Osteoblast (primary cell): ENCODE data around the gene KIF26B. TPM values are rescaled to one million over a fixed set of nuclear protein-coding genes. Genes with fewer than 3 reads are reported as not detected.

Source experiments
- DNase-seq: peaks from one replicate; pipeline ENCODE4 v3.0.0; 2011; ENCODE audit warnings: low spot score, mixed read lengths; ENCODE audit not compliant: insufficient read length; ENCODE audit errors: missing footprints
- H2AFZ ChIP-seq: 2 replicates; pipeline ENCODE4 v1.6.0; 2011; ENCODE audit warnings: mild to moderate bottlenecking, low read length
- H3K27ac ChIP-seq: 2 replicates; pipeline ENCODE4 v1.5.1; 2011; ENCODE audit warnings: mild to moderate bottlenecking, low read depth, low read length, moderate library complexity
- H3K27me3 ChIP-seq: 2 replicates; pipeline ENCODE4 v1.6.0; 2012; ENCODE audit warnings: mild to moderate bottlenecking, control low read depth, inconsistent platforms, low read length, moderate library complexity; ENCODE audit not compliant: insufficient read depth
- H3K36me3 ChIP-seq: 2 replicates; pipeline ENCODE4 v1.5.1; 2011; ENCODE audit warnings: mild to moderate bottlenecking, low read length, control low read depth, moderate library complexity; ENCODE audit not compliant: insufficient read depth
- H3K4me1 ChIP-seq: 2 replicates; pipeline ENCODE4 v1.5.1; 2011; ENCODE audit warnings: mild to moderate bottlenecking, low read length, control low read depth, moderate library complexity; ENCODE audit not compliant: insufficient read depth
- H3K4me2 ChIP-seq: 2 replicates; pipeline ENCODE4 v1.6.0; 2011; ENCODE audit warnings: mild to moderate bottlenecking, low read length; ENCODE audit not compliant: insufficient read depth
- H3K4me3 ChIP-seq: fragments of 200-600 bp; sonication (generic); 3 replicates; pipeline ENCODE4 v1.5.1; 2012; ENCODE audit warnings: mild to moderate bottlenecking, low read length, inconsistent platforms; ENCODE audit not compliant: insufficient read depth
- H3K79me2 ChIP-seq: 2 replicates; pipeline ENCODE4 v1.6.0; 2012; ENCODE audit warnings: mild to moderate bottlenecking, low read length, control low read depth, inconsistent platforms; ENCODE audit not compliant: insufficient read depth
- H3K9me3 ChIP-seq: 2 replicates; pipeline ENCODE4 v1.5.1; 2011; ENCODE audit warnings: low read depth, low read length, control low read depth
- H4K20me1 ChIP-seq: 2 replicates; pipeline ENCODE4 v1.6.0; 2012; ENCODE audit warnings: mild to moderate bottlenecking, low read length, control low read depth; ENCODE audit not compliant: insufficient read depth
- CTCF ChIP-seq: IDR thresholded peaks from 2 replicates; pipeline ENCODE4 v1.5.1; 2011; ENCODE audit warnings: mild to moderate bottlenecking, low read depth, low read length, moderate library complexity; ENCODE audit errors: extremely low read depth
- total RNA-seq: library from RNA; depleted of rRNA; stranded (reverse); fragments of >200 nt; gene quantifications from 2 replicates; pipeline ENCODE4 v1.2.3, GENCODE V29; 2012

The KIF26B gene
- total RNA-seq, 1 donor, result 22.1 TPM

DNA sequence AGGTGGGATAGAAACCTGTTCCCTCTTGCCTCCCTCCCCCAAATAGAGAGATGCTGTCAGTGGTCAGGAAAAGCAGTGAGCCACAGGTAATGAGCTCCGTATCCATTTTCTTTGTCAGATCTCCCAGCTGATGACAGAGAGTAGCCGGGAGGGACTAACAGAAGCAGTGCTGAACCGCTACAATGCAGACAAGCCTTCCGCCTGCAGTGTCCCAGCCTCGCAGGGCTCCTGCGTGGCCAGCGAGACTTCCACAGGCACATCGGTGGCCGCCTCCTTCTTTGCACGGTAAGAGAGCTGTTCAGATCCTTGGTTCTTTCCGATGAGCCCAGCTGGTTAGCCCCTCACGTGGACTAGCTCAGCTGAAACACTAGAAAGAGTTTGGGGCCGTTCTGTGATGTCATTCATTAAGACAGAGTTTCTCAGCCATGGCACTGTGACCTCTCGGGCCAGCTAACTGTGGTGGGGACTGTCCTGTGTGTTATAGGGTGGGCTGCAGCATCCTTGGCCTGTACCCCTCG is 264.7 kb downstream of the KIF26B start:
- no peak overlapping the region for H3K4me2 ChIP-seq
- DNase-seq, result no peak
- no peak for TF ChIP-seq CTCF
- H3K9me3 ChIP-seq, result no peaks in the 10 kb centered on the region
- H3K27ac ChIP-seq, result no peak overlapping the region
- H3K79me2 ChIP-seq, result no peaks in the 10 kb centered on the region
- no peaks in the 10 kb centered on the region for H3K4me1 ChIP-seq
- H4K20me1 ChIP-seq, result no peaks in the 10 kb centered on the region
- H3K36me3 ChIP-seq, result no peaks in the 10 kb centered on the region
- peaks cover 7% of the 10 kb centered on the region for H3K27me3 ChIP-seq
- no peak overlapping the region for H3K4me3 ChIP-seq
- no peak overlapping the region for H2AFZ ChIP-seq

GRCh38 chr1:245419989-245420388 is 265.2 kb downstream of the KIF26B start:
- TF ChIP-seq CTCF, result no peak
- Histone ChIP-seq H3K4me2 (no peak overlapping the region), H3K27ac (no peak overlapping the region), H3K36me3 (no peaks in the 10 kb centered on the region), H3K4me3 (no peak overlapping the region), H3K9me3 (no peaks in the 10 kb centered on the region), H3K27me3 (peaks cover 7% of the 10 kb centered on the region), H3K79me2 (no peaks in the 10 kb centered on the region), H3K4me1 (no peaks in the 10 kb centered on the region), H2AFZ (no peak overlapping the region), H4K20me1 (no peaks in the 10 kb centered on the region)
- DNase-seq, result no peak

- H3K79me2 ChIP-seq, result no peaks in the 10 kb centered on the region
- no peaks in the 10 kb centered on the region for H3K9me3 ChIP-seq
- no peak for TF ChIP-seq CTCF
- H3K27ac ChIP-seq, result no peak overlapping the region
- peaks cover 7% of the 10 kb centered on the region for H3K27me3 ChIP-seq
- H2AFZ ChIP-seq, result no peak overlapping the region
- H3K4me2 ChIP-seq, result no peak overlapping the region
- H4K20me1 ChIP-seq, result no peaks in the 10 kb centered on the region
- no peak overlapping the region for H3K4me3 ChIP-seq
- H3K4me1 ChIP-seq, result no peaks in the 10 kb centered on the region
- DNase-seq, result no peak
- H3K36me3 ChIP-seq, result no peaks in the 10 kb centered on the region
Measured at GRCh38 chr1:245420926-245421325, 266.1 kb downstream of the KIF26B start.

DNA sequence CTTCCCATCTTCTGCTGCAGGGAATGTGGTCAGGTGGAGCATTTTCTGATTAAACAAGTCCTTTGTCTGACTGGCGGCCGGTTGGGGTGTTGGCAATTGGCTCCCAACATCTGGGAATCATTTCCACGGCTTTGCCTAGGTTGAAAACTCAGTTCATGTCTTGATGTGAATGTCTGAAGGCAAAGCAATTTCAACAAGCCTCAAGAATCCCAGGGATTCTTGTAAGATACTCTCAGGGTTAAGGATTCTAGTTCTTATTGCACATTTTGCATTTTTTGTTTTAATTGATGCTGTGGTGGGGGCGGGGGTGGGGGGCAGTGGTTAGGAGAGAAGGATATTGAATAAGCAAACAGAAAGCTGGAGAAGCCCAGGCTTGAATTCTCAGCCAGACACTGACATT is 273.9 kb downstream of the KIF26B start:
- Histone ChIP-seq H3K4me1 (no peaks in the 10 kb centered on the region), H4K20me1 (no peaks in the 10 kb centered on the region), H3K4me2 (no peak overlapping the region), H3K79me2 (no peaks in the 10 kb centered on the region), H2AFZ (no peak overlapping the region), H3K36me3 (no peaks in the 10 kb centered on the region), H3K27ac (no peak overlapping the region), H3K4me3 (no peak overlapping the region), H3K9me3 (no peaks in the 10 kb centered on the region), H3K27me3 (no peaks in the 10 kb centered on the region)
- no peak for TF ChIP-seq CTCF
- no peak for DNase-seq
